GM19328 (cell line): ENCODE results near the gene TIAM2.
A peak's percentile ranks its signal among the peaks of the same experiment; 100 is the strongest.
"Not testable (repeated sequence)": the region's sequence is repeated elsewhere in the genome, so short reads cannot be mapped to it uniquely, and the experiment has no call there.

Source experiments
- ATAC-seq: cut with Tn5 transposase; IDR thresholded peaks from one replicate; pipeline ENCODE4 v1.9.1; 2021; ENCODE audit warnings: mild to moderate bottlenecking, moderate library complexity; ENCODE audit not compliant: unreplicated experiment

Gene TIAM2

GRCh38 chr6:155187994-155188706 is 193.0 kb downstream of the TIAM2 start:
- ATAC-seq = no peak

- no peak for ATAC-seq
Measured at GRCh38 chr6:155188707-155189496, 193.8 kb downstream of the TIAM2 start.

- no peak for ATAC-seq
Measured at GRCh38 chr6:155190677-155191076, 195.6 kb downstream of the TIAM2 start.

GRCh38 chr6:155193526-155193925 is 198.4 kb downstream of the TIAM2 start:
- ATAC-seq = no peak

- no peak for ATAC-seq
Measured at GRCh38 chr6:155194399-155194798, 199.3 kb downstream of the TIAM2 start.

GRCh38 chr6:155195903-155196302 is 200.8 kb downstream of the TIAM2 start:
- no peak for ATAC-seq

GRCh38 chr6:155196911-155197310 is 201.8 kb downstream of the TIAM2 start:
- no peak for ATAC-seq

- no peak for ATAC-seq
Measured at GRCh38 chr6:155197932-155198331, 202.8 kb downstream of the TIAM2 start.

GRCh38 chr6:155200012-155200411 is 204.9 kb downstream of the TIAM2 start:
- ATAC-seq = peak; percentile 47

GRCh38 chr6:155201461-155202226 is 206.5 kb downstream of the TIAM2 start:
- no peak for ATAC-seq

- ATAC-seq = no peak
Measured at GRCh38 chr6:155207223-155207622, 212.1 kb downstream of the TIAM2 start.

- no peak for ATAC-seq
Measured at GRCh38 chr6:155212106-155212505, 217.0 kb downstream of the TIAM2 start.

- ATAC-seq = no peak
Measured at GRCh38 chr6:155212616-155213380, 217.7 kb downstream of the TIAM2 start.

- ATAC-seq = no peak
Measured at GRCh38 chr6:155213611-155214372, 218.7 kb downstream of the TIAM2 start.

- no peak for ATAC-seq
Measured at GRCh38 chr6:155215906-155216305, 220.8 kb downstream of the TIAM2 start.

GRCh38 chr6:155216312-155217046 is 221.4 kb downstream of the TIAM2 start:
- ATAC-seq = no peak

GRCh38 chr6:155218711-155219110 is 223.6 kb downstream of the TIAM2 start:
- not testable (repeated sequence) for ATAC-seq

- ATAC-seq = no peak
Measured at GRCh38 chr6:155219299-155219698, 224.2 kb downstream of the TIAM2 start.

GRCh38 chr6:155219858-155220301 is 224.8 kb downstream of the TIAM2 start:
- ATAC-seq = no peak
